Suprapubic skin (tissue), 4 donors: ENCODE results near the gene GALNT13. TPM values are rescaled to one million over a fixed set of nuclear protein-coding genes. Genes with fewer than 3 reads are reported as not detected.

Source experiments
- DNase-seq, 2 donors: peaks; one replicate each; pipeline ENCODE4 v3.0.0-alpha.2; 2019; ENCODE audit warnings: low spot score in 2 of 2
- H3K27ac ChIP-seq: fragments of 200-600 bp; sonication (generic); one replicate; pipeline ENCODE4 v1.5.1; 2019
- H3K27me3 ChIP-seq: fragments of 200-600 bp; sonication (generic); one replicate; pipeline ENCODE4 v1.5.1; 2019
- H3K36me3 ChIP-seq: fragments of 200-600 bp; sonication (generic); one replicate; pipeline ENCODE4 v1.5.1; 2019
- H3K4me1 ChIP-seq: fragments of 200-600 bp; sonication (generic); one replicate; pipeline ENCODE4 v1.5.1; 2019
- H3K4me3 ChIP-seq: fragments of 200-600 bp; sonication (generic); one replicate; pipeline ENCODE4 v1.5.1; 2019; ENCODE audit warnings: mild to moderate bottlenecking
- H3K9me3 ChIP-seq: fragments of 200-600 bp; sonication (generic); one replicate; pipeline ENCODE4 v1.5.1; 2019
- EP300 ChIP-seq: sonication (generic); formaldehyde crosslinking; IDR thresholded peaks from one replicate; pipeline ENCODE4 v1.6.1; 2017; ENCODE audit warnings: antibody characterized with exemption
- POLR2A ChIP-seq, 2 donors: fragments of 450-650 bp; IDR thresholded peaks; one replicate each; pipeline ENCODE4 v1.6.1; 2017; ENCODE audit warnings: antibody characterized with exemption in 2 of 2, mild to moderate bottlenecking in 2 of 2, moderate library complexity in 2 of 2
- POLR2AphosphoS5 ChIP-seq, 3 donors: sonication (generic); formaldehyde crosslinking; IDR thresholded peaks; one replicate each; pipeline ENCODE4 v1.6.1; 2017; ENCODE audit warnings: antibody characterized with exemption in 3 of 3
- WGBS: methylation state at CpG from one replicate; pipeline ENCODE4 v1.1.5; 2018; 5-methylcytosine and 5-hydroxymethylcytosine counted together
- total RNA-seq, 4 donors: library from RNA; depleted of rRNA; stranded (reverse); fragments of >200 nt; gene quantifications; one replicate each; pipeline ENCODE4 v1.1.0, GENCODE V29; 2016
- TF ChIP-seq, protein P1 (sequence below), 2 donors: fragments of 200-600 bp in 1 of 2; fragments of 450-650 bp in 1 of 2; sonication (generic) in 1 of 2; IDR thresholded peaks; one replicate each; pipeline ENCODE4 v1.5.1; 2016 to 2019; ENCODE audit warnings: antibody characterized with exemption in 2 of 2, mild to moderate bottlenecking in 1 of 2, moderate library complexity in 1 of 2

GALNT13 gene
- total RNA-seq, 4 donors from 2014 or later: 0.19 to 0.97 (median 0.54) TPM

DNA sequence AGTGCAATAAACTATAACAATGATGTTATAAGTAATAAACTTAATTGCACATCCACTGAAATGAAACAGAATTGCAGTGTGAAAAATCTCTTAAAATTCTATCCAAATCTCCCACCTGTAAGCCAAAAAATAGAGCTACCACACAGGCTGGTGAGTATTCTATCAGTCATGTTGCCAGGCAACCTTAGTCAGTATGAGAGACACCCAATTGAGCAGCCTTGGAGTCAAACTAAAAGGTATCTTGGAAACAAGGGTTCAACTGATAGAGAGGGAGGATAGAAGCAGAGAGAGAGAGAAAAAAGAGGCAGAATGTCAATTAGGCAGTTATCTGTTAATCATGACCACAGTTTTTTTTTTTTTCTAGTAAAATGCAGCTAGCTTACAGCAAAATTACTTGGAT lies 45.8 kb downstream of the GALNT13 start:
- DNase-seq: no peak
- Histone ChIP-seq H3K27me3 (no peaks in the 10 kb centered on the region), H3K36me3 (no peaks in the 10 kb centered on the region), H3K9me3 (no peaks in the 10 kb centered on the region), H3K4me1 (no peaks in the 10 kb centered on the region), H3K27ac (no peak overlapping the region), H3K4me3 (no peak overlapping the region)
- TF ChIP-seq EP300 (no peak), POLR2A (IDR thresholded peaks at IDR 0.05) (no peak), POLR2AphosphoS5 (IDR thresholded peaks at IDR 0.05) (no peak)
- TF ChIP-seq, protein P1, sequence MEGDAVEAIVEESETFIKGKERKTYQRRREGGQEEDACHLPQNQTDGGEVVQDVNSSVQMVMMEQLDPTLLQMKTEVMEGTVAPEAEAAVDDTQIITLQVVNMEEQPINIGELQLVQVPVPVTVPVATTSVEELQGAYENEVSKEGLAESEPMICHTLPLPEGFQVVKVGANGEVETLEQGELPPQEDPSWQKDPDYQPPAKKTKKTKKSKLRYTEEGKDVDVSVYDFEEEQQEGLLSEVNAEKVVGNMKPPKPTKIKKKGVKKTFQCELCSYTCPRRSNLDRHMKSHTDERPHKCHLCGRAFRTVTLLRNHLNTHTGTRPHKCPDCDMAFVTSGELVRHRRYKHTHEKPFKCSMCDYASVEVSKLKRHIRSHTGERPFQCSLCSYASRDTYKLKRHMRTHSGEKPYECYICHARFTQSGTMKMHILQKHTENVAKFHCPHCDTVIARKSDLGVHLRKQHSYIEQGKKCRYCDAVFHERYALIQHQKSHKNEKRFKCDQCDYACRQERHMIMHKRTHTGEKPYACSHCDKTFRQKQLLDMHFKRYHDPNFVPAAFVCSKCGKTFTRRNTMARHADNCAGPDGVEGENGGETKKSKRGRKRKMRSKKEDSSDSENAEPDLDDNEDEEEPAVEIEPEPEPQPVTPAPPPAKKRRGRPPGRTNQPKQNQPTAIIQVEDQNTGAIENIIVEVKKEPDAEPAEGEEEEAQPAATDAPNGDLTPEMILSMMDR (IDR thresholded peaks at IDR 0.05): no peak

DNA sequence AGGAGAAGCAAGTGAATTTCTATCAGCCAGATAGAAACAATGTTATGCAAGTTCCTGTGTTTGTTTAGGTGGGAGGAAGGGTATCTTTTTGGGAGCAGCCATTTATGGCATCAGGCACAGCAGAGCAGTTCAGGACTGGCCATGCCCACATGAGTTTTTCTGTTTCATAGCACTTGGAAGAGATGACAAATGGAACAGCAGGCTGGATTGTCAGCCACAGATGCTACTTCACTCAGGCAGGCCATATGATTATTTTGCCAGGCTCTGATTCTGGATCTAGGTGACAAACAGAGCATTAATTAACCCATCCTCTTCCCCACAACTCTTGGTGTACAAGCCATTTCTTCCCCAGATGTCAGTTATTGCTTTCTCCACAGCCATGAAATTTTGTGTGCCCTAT lies 63.8 kb downstream of the GALNT13 start:
- no peaks in the 10 kb centered on the region for H3K9me3 ChIP-seq

DNA sequence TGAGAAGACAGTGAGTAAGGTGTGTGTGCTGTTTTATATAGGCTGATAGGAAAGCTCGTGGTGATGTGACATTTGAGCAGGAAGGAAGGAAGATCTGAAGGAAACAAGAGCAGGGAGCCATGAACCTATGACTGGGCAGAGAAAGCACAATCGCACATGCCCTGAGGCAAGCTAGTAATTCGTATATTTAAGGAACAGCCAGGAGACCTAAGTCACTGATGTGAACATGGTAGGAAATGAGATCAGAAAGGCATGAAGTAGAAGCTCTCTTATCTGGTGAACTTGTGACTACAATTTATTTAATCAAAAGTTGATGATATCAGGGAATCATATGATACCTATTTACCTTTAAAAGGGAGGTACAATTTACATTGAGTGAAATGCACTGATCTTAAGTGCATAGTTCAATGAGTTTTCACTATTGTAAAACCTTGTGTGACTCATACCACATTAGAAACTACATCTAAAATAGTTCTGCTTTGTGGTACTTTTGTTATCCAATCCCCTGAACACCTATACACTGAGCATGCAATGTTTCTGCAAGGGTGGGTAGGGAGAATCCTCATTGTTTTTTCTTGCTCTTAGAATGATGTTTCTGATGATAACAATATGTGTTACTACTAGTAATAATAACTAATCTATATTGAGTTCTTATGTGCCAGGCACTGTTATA lies 67.5 kb downstream of the GALNT13 start:
- DNase-seq: no peak
- 66% methylated on average over 3 of the region's 3 CpGs for WGBS

More for the DNA sequence above, 63.8 kb downstream of the GALNT13 start:
- no peak for TF ChIP-seq POLR2A (IDR thresholded peaks at IDR 0.05)
- TF ChIP-seq, protein P1 (IDR thresholded peaks at IDR 0.05): no peak
- TF ChIP-seq EP300: no peak
- no peak for TF ChIP-seq POLR2AphosphoS5 (IDR thresholded peaks at IDR 0.05)
- H3K36me3 ChIP-seq: no peaks in the 10 kb centered on the region
- no peak overlapping the region for H3K4me3 ChIP-seq
- H3K4me1 ChIP-seq: no peaks in the 10 kb centered on the region
- DNase-seq: no peak
- no peak overlapping the region for H3K27ac ChIP-seq
- no peaks in the 10 kb centered on the region for H3K27me3 ChIP-seq

DNA sequence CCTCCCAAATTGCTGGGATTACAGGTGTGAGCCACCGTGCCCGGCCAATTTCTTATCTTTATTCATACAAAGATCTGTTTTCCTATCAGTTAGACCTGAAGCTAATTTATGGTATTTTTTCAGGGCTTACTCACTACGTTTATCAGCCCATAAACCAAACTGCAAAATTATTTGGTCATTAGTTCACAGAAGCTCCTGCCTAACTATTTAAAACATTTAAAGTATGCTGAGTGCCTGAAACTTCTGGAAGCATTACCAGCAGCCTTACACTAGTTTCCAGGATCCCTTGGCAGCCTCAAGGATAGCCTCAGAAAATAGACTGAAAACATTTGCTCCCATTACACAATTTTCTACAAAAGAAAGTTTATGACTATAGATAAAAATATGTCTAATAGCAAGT lies 68.8 kb downstream of the GALNT13 start:
- no peak overlapping the region for H3K27ac ChIP-seq
- no peak overlapping the region for H3K4me3 ChIP-seq
- no peak for TF ChIP-seq POLR2AphosphoS5 (IDR thresholded peaks at IDR 0.05)
- TF ChIP-seq, protein P1 (IDR thresholded peaks at IDR 0.05): no peak
- TF ChIP-seq POLR2A (IDR thresholded peaks at IDR 0.05): no peak
- TF ChIP-seq EP300: no peak
- H3K4me1 ChIP-seq: no peaks in the 10 kb centered on the region
- H3K27me3 ChIP-seq: no peaks in the 10 kb centered on the region
- no peaks in the 10 kb centered on the region for H3K9me3 ChIP-seq
- no peak for DNase-seq
- H3K36me3 ChIP-seq: no peaks in the 10 kb centered on the region
- WGBS: 38% methylated on average over 3 of the region's 3 CpGs

More for the DNA sequence above, 67.5 kb downstream of the GALNT13 start:
- no peak for TF ChIP-seq POLR2A (IDR thresholded peaks at IDR 0.05)
- TF ChIP-seq, protein P1 (IDR thresholded peaks at IDR 0.05): no peak
- no peak for TF ChIP-seq EP300
- TF ChIP-seq POLR2AphosphoS5 (IDR thresholded peaks at IDR 0.05): no peak
- Histone ChIP-seq H3K9me3 (no peaks in the 10 kb centered on the region), H3K4me3 (no peak overlapping the region), H3K36me3 (no peaks in the 10 kb centered on the region), H3K4me1 (no peaks in the 10 kb centered on the region), H3K27me3 (no peaks in the 10 kb centered on the region), H3K27ac (no peak overlapping the region)

DNA sequence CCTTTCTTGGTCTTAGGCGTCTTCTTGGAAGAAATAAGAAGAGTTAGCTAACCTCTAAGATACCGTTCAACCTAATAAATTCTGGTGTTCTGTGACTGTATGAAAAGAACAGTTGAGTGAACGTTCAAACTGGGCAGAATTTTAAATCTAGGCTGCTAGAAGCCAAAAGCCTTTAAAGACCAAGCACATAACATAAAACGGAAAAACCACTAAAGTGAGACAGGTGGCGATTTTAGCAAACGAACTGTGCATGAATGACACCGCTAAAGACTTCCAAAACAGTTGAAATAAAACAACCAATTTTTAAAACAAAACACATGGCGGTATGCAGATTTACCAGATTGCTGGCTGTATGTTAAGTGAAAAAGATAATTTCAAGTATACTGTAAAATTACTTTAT lies 73.1 kb downstream of the GALNT13 start:
- Histone ChIP-seq H3K4me3 (no peak overlapping the region), H3K4me1 (no peaks in the 10 kb centered on the region), H3K36me3 (no peaks in the 10 kb centered on the region), H3K9me3 (peaks cover 4% of the 10 kb centered on the region), H3K27me3 (no peaks in the 10 kb centered on the region), H3K27ac (no peak overlapping the region)
- WGBS: 85% methylated on average over 8 of the region's 8 CpGs
- no peak for DNase-seq
- TF ChIP-seq, protein P1 (IDR thresholded peaks at IDR 0.05): no peak
- TF ChIP-seq EP300: no peak
- TF ChIP-seq POLR2A (IDR thresholded peaks at IDR 0.05): no peak
- no peak for TF ChIP-seq POLR2AphosphoS5 (IDR thresholded peaks at IDR 0.05)
